Islet precursor cell (in vitro differentiated cells): Measurements from ENCODE around the gene VASN.
"Not testable (repeated sequence)": the region's sequence is repeated elsewhere in the genome, so short reads cannot be mapped to it uniquely, and the experiment has no call there.

Source experiments
- DNase-seq: peaks from one replicate; pipeline ENCODE4 v3.0.0-alpha.2; 2018

Gene VASN

DNA sequence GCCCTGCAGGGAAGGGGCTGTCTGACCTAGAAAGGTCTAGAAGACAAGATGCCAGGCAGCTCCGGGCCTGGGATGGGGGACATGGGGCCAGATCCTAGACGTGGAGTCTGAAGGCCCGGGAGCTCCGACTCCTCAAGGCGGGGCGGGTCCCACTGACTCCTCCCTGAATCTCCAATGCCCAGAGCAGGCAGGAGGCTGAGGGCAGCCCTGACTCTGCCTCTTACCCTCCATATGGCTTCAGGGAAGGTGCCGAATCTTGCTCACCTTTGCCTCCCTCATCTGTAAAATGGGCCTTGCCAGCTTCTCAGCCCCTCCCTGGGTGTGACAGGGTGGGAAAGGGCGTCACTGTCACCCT is 14.8 kb downstream of the VASN start:
- DNase-seq, result peak; percentile 56

- DNase-seq, result peak; percentile 53
These were observed 15.4 kb downstream of the VASN start for GRCh38 chr16:4386951-4387565.

GRCh38 chr16:4387781-4388180 is 16.1 kb downstream of the VASN start:
- DNase-seq, result no peak

DNA sequence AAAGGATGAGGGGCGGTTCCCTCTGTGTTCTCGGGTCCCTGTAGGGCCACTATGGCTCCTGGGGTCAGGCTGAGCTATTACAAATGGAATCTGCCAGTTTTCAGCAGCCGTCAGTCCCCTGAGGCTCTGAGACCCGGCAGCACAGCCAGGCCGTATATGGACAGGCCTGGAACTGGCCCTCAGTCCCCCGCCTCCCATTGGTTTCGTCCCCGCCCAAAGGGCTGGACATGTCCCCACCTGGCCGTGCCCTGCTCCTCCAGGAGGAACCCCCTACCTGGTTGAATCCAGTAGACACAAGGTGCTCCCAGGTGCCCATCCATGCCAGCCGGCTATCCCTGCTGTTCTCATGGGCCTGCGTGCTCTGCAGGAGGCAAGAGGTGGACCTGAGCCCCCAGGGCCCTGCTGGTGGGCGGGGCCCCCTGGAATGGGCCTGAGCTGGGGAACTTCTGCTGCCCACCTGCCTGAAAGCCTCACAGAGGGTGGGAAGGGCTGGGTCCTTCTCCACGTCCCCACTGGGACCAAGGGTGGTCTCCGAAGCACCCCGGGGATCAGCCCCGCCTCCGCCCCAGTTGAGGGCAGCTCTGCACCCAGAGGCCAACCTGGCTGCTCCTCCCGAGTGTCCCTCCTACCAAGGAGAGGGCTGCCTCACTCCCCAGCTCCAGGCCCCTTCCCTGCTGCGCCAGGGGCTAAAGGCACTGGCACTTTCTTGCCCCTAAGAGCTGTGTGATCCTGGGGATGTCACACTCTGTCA is 16.8 kb downstream of the VASN start:
- peak; percentile 94 for DNase-seq

- DNase-seq, result peak; percentile 52
These were observed 17.7 kb downstream of the VASN start for GRCh38 chr16:4389051-4389955.

GRCh38 chr16:4390266-4391260 is 18.9 kb downstream of the VASN start:
- DNase-seq, result peak; percentile 69

DNA sequence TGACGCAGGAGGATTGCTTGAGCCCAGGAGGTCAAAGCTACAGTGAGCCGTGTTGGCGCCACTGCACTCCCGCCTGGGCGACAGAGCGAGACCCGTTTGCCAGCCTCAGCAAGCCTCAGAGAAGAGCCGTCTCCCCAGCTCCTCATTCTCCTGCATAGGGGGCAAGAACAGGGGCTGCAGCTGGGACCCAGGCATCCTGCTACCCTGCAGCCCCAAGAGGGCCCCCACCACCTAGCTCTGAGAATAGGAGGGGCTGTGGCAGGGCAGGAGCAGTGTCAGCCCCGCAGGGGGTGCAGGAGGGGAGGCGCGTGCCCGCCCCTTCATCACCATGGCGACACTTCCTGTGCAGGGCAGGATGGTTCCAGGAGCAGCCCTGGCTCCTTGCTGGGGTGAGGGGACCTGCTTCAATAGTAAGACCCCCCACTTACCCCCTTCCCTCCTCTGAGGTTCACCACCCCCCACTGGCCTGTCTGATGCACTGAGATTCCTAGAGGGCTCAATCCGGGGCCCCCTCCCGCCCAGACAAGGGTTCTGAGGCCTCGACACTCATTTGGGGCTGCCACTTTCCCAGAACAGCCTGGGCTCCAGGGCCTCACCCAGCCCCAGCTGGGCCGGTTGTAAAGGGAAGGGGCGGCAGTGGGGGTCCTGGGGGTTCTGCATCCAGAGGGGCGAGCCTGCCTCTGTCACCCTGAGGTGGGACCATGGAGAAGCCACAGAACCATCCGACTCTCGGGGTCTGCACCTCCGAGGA is 20.2 kb downstream of the VASN start:
- peak; percentile 58 for DNase-seq

DNA sequence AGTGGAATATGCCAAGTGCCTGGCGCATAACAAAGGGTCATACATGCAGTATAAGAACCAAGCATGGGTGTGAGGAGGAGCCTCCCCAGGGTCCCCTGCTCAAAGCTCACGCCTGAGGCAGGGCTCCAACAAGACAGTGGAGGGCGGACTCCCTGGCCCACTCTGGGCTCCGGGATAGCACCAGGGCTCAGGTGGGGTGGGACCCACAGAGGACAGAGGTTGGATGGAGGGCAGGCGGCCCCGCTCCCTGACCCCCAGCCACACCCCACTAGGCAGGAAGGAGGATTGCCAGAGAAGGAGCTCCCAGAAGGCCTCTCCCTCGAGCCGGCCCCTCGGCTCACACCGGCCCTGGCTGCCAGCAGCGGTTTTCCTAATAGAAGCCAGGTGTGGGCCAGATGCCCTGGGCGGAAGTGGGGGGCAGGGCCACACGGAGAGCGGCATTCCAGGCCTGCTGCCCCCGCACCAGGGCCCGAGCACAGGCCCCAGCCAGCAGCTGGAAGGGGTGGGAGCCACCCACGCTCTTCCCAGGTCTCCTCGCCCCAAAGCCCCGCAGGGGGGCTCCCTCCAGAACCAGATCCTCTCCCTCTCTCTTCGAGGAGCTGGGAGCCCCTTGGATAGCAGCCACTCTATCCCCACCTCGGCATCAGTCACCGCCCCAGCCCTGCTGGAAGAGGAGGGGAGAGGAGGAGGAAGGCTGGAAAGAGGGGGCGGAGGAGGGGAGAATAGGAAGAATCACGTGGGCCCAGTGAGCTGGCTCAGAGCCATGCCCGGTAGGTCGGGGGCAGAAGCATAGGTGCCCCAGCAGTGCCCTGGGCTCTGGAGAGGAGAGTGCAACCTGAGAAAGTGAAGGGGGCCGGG is 21.0 kb downstream of the VASN start:
- peak; percentile 90 for DNase-seq

GRCh38 chr16:4393240-4393600 is 21.6 kb downstream of the VASN start:
- DNase-seq, result peak; percentile 61

- not testable (repeated sequence) for DNase-seq
These were observed 22.2 kb downstream of the VASN start for GRCh38 chr16:4393850-4394249.

- peak; percentile 54 for DNase-seq
These were observed 23.5 kb downstream of the VASN start for GRCh38 chr16:4395055-4395726.

DNA sequence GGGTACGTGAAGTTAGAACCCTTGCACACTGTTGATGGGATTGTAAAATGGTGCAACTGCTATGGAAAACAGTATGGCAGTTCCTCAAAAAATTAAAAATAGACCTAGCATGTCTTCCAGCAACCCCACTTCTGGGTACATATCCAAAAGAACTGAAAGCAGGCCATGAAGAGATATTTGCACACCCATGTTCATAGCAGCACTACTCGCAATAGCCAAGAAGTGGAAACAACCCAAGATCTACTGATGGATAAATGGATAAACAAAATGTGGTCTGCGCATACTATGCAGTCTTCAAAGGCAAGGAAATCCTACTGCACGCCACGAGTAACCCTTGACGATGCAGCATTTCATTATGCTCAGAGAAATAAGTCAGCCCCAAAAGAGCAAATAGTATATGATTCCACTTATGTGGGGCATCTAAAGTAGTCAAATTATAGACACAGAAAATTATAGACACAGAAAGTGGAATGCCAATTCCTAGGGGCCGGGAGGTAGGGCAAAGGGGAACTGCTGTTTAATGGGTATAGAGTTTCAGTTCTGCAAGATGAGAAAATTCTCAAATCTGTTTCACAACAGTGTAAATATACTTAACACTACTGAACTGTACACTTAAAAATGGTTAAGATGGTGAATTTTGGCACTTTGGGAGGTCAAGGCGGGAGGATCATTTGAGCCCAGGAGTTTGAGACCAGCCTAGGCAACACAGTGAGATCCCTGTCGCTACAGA is 27.5 kb downstream of the VASN start:
- DNase-seq, result no peak

GRCh38 chr16:4401094-4401501 is 29.4 kb downstream of the VASN start:
- peak; percentile 50 for DNase-seq

DNA sequence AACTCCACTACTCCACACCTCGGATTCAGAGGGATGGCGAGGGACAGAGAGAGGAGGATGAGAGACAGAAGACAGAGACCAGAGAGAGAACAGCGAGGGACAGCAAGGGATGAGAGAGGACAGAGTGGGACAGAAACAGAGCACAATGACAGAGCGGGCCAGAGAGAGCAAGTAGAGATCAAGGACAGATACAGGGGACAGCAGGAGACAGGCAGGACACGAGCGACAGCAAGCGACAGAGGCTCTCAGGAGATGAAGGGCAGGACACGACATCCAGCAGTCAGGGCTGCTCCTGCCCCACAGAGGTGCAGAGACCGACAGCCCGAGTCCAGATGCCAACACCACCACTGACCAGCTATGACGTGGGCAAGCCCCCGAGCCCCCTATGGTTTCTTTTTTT is 29.9 kb downstream of the VASN start:
- no peak for DNase-seq

GRCh38 chr16:4402439-4403132 is 30.9 kb downstream of the VASN start:
- DNase-seq, result peak; percentile 91

DNA sequence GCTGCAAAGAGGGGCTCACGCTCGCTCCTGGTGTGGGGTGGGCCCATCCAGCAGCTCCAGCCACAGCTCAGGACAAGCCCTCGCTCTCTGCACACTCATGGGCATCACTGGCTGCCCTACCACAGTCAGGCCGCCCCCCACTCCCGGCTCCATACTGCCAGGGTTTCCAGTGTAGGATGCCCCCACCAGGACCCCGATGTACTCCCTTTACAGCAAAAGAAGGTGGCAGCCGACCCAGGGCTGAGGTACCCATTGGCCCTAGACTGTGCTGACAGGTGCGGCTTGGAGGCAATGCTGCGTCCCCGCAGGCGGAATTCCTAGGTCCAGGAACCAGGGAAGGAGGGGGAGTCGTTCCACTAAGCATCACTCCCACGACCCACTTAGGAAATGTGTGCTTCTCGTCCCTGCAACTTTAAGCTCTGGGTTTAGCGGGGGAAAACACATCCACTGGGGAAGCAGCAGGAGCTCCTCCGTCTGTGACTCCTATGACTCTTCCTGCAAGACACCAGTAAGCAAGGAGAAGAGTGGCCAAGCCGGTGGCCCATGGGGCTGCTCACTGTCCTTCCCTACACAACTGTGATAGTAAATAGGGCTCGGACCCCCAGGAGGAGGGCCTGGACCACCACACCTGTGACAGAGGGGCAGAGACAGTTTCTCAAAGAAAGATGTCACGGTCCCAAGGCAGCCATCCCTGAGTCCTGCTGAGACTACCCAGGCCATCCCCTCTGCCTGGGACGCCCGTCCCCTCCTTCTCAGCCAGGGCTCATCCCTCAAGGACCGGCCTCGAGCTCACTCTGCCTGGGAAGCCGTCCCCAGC is 31.7 kb downstream of the VASN start:
- DNase-seq, result peak; percentile 48

DNA sequence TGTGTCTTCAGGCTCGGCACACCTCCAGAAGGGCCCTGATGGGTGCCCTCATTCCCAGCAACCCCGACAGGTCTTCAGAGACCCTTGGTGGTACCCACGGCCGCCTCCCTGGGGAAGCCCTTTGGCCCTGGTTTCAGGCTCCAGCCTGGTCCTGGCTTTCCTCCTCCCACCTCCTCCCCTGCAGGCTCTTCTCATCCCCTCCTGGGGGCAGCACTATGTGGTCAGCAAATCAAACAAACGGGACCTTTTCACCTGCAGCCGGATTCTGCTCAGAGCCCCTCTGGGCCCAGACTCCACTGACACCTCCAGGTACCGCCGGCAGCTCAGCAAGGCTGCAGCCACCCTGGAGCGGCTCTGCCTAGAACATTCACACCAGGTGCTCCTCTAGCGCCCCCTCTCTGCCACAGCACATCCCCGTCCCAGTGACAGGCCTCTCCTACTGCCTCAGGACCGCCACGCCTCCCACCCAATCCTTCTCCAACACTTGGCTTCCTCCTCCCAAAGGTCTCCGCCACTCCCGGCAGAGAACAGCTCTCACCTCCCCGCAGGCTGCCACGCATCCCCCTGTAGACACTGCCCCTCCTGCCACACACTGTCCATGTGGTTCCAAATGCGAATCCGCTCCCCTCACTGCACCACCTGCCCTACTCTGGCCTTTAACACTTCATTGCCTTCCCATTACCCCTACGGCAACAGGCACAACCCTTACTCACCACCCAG is 32.8 kb downstream of the VASN start:
- peak; percentile 93 for DNase-seq
